ENCODE results near the gene DCHS1.

DCHS1 gene

GRCh38 chr11:6670202-6670830 is 14.7 kb upstream of the DCHS1 start:
- DNase-seq = no peak

GRCh38 chr11:6667733-6668374 is 12.2 kb upstream of the DCHS1 start:
- no peak for DNase-seq

DNA sequence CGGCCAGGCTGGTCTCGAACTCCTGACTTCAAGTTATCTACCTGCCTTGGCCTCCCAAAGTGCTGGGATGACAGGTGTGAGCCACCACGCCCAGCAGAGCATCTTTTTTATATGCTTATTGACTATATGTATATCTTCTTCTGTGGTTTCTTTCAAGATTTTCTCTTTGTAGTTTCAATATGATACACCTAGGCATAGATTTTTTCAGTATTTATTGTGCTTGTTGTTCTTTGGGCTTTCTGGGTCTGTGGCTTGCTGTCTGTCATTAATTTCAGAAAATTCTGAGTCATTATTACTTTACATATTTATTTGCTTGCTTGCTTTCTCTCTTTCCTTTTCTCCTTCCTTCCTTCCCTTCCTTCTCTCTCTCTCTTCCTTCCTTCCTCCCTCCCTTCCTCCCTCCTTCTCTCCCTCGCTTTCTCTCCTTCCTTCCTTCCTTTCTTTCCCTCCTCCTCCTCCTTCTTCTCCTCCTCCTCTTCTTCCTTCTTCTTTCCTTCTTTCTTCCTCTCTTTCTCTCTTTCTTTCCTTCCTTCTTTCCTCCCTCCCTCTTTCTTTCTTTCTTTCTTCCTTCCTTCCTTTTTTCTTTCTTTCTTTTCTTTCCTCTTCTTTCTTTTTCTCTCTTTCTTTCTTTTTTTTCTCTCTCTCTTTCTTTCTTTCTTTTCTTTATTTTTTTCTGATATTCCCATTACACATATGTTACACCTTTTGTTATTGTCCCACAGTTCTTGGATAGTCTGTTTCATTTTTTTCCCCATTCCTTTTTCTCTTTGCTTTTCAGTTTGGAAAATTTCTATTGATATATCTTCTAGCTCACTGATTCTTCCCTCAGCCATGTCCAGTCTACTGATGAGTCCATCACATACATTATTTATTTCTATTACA is 10.9 kb upstream of the DCHS1 start:
- DNase-seq = no peak

GRCh38 chr11:6664551-6664950 is 8.9 kb upstream of the DCHS1 start:
- DNase-seq = no peak

GRCh38 chr11:6663794-6664469 is 8.3 kb upstream of the DCHS1 start:
- no peak for DNase-seq

- no peak for DNase-seq
These were observed 5.1 kb upstream of the DCHS1 start for GRCh38 chr11:6660712-6661111.

- DNase-seq = no peak
These were observed 3.0 kb upstream of the DCHS1 start for GRCh38 chr11:6658647-6659046.

DNA sequence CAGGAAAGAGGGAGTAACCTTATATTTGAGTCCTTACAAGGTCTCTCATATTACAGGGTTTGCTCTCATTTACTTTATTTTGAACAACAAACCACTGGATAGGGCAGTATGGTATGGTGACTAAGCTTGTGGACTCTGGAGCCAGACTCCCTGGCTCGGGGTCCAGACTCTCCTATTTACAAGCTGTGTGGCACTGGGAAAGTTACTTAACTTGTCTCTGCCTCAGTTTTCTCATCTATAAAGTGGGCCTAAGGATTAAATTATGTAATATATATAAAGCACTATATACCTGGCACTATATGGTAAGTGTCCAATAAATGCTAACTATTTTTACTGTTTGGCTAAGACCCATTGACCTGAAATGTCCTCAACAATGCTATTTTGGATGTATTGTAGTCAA is 1.7 kb upstream of the DCHS1 start:
- no peak for DNase-seq

DNA sequence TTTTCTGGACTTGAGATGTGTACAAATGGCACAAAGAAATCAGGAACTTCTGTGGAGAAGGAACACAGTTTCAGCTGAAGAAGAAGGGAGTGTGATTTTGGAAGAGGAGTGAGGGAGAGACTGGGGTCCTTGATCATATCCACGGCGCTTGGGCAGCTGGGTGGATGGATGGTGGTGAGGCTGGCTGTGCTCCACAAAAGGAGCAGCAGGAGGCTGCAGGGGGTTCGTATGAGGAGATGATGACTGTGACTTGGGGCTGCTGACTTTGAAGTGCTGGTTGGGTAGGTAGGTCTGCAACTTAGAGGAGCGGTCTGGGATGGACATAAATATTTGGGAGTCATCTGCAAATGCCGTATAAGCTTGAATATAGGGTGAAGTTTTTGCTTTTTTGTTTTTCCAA is 1.3 kb upstream of the DCHS1 start:
- no peak for DNase-seq

DNA sequence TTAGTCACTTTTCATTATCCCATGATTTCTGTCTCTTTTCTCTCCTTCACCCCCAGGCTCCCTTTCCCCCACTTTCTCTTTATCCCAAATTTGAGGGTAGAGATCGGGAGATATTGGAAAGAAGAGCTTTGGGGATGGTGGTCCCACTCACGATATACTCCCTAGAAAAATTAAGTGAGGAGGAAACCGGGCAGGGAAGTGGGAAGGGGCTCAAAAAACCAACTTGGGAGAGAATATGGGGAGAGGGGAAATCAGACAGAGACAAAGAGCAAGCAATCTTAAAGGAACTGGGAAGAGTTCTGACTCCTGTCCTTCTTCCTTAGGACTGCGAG is 941 bp upstream of the DCHS1 start:
- no peak for DNase-seq

DNA sequence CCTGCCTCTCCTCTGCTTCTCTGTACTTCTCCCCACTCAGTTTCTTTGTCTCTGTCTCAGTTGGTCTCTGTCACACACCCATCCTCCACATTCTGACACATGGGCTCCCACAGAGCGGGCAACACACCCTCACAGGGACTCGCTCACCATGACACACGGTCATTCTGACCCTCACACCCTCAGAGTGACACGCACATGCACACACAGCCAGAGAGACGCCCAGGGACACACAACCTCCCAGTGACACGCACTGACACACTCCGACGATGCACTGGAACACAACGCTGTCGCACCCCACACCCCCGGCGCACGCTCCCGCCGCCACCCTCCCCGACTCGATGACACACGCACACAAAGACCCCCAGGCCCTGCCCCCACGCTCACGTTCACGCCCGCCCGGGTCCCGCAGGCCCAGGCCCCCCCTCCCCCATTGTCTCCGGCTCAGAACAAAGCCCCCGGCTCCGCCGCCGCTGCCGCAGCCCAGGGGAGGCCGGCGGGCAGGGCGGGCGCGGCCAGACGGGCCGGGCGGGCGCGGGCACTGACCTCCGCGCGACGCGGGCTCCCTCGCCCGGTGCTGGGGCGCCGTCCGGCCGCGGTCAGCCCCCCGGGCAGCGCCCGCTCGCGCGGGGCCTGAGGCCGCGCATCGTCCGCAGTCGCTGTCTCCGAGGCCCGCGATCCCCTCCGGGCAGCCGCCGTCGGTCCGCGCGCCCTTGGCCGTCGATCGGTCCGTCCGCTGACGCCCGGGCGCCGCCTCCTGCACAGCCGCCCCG is 404 bp downstream of the DCHS1 start:
- no peak for DNase-seq

GRCh38 chr11:6654281-6655019 is 1.2 kb downstream of the DCHS1 start:
- DNase-seq = no peak

DNA sequence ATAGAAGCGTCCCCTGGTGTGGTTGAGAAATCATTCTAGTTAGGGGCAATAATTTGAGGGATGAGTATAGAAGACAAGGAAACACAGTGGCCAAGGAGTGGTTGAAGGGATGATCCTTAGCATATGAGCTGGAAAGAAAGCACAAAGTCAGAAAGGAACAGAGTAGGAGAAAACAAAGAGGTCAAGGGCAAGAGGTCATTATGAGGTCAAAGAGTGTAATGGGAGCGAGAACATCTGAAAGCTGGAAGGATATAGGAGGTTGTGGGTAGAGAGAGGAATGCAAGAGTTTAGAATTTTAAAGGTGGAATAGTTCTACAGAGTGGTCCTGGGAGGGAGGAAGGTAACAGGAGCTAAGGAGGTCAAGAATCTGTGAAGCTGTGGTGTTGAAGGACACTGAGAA is 2.0 kb downstream of the DCHS1 start:
- no peak for DNase-seq

DNA sequence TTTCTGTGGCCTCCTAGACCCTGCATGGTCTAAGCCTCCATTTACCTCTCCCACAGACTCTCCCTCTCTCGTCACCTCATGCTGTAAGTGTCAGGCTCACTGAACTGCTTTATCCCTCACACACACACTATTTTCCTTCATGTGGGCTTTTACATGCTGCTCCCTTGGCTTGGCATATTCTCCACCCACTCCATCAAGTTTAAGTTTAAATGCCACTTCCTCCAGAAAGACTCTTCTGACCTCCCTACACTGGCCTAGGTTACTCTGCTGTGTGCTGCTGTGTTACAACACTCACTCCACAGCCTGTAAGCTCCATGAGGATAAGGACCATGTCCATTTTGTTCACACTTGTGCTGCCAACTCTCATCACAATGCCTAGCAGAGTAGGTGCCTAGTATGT is 2.5 kb downstream of the DCHS1 start:
- no peak for DNase-seq

- no peak for DNase-seq
These were observed 3.4 kb downstream of the DCHS1 start for GRCh38 chr11:6652182-6652581.

GRCh38 chr11:6650980-6651379 is 4.6 kb downstream of the DCHS1 start:
- DNase-seq = no peak

DNA sequence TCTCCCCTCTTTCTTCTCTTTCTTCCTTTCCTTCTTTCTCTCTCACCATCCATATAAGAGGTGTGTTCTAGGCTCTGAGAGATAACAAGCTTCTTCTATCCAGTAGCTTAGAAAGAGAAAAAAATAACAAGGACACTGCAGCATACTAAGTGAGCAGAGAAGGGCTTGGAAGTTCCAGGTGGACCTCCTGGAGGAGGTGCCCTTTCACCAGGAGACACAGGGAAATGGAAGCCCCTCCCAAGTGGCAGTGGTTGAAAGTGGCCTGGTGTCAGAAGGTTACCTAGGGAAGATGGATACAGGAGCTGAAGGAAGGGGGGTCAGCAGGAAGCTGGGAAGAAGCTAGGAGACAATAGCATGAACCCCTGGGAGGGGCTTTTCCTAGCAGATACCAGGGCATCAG is 5.5 kb downstream of the DCHS1 start:
- DNase-seq = no peak

- DNase-seq = no peak
These were observed 7.1 kb downstream of the DCHS1 start for GRCh38 chr11:6648501-6648900.

DNA sequence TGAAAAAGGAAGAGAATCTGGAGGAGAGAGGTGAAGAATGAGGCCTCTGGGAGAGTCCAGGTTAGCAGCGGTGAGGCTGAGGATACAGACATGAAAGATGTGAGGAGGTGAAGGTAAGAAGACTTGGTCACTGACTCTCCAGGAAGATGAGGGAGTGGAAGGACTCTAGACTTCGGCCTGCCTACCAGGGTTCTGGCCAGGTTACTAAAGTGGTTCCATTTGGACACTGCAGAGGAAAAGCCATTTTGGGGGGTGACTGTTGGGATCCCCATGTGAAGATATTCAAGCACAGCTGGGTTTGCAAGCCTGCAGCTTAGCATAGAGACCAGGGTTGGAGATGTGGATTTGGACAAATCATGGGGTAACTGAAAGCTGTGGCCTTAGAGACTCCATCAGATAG is 7.8 kb downstream of the DCHS1 start:
- no peak for DNase-seq

- DNase-seq = no peak
These were observed 8.5 kb downstream of the DCHS1 start for GRCh38 chr11:6646918-6647679.

GRCh38 chr11:6646576-6646917 is 9.1 kb downstream of the DCHS1 start:
- DNase-seq = no peak

DNA sequence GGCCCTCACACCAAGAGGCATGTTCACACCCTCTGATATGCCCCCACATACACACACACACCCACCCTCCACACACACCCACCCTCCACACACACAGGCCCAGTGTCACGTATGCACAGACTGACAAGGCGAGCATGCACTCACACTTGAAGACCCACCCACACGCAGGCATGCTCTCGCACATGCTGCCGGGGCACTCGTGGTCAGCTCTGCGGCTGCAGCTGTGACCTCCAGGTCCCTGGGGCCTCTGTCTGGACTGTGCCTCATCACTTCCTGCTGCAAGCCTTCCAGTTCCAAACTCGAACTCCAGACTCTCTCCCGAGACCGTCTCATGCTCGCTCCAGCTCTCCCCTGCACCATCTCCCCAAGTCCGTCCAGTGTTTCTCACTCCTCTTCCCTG is 9.5 kb downstream of the DCHS1 start:
- DNase-seq = no peak
